HCT116 (cell line): ENCODE data around the gene ZSCAN5B.

Source experiments
- CTCF ChIP-seq, 3 experiments: fragments of 200-600 bp in 1 of 3; sonication (generic) in 1 of 3; IDR thresholded peaks in 2 of 3; conservative IDR thresholded peaks in 1 of 3; 2 replicates each; pipeline ENCODE4 v1.5.1; 2012 to 2017; ENCODE audit warnings: low read depth in 2 of 3, low read length in 2 of 3, antibody characterized with exemption in 1 of 3, borderline replicate concordance in 1 of 3, control low read depth in 1 of 3, mild to moderate bottlenecking in 1 of 3, mixed read lengths in 1 of 3, mixed run types in 1 of 3, moderate library complexity in 1 of 3; ENCODE audit not compliant: insufficient read depth in 1 of 3
- EZH2 ChIP-seq: fragments of 200-600 bp; sonication (generic); IDR thresholded peaks from 2 replicates; pipeline ENCODE4 v1.6.1; 2017; ENCODE audit warnings: antibody characterized with exemption, mixed run types
- POLR2A ChIP-seq: IDR thresholded peaks from 2 replicates; pipeline ENCODE4 v1.7.0; 2011; ENCODE audit warnings: borderline replicate concordance; ENCODE audit not compliant: insufficient read depth, insufficient read length; ENCODE audit errors: extremely low read depth
- POLR2AphosphoS5 ChIP-seq: IDR thresholded peaks from 2 replicates; pipeline ENCODE4 v1.6.1; 2011; ENCODE audit warnings: mild to moderate bottlenecking, low read depth, low read length, moderate library complexity
- REST ChIP-seq: IDR thresholded peaks from 2 replicates; pipeline ENCODE4 v1.6.1; 2012; ENCODE audit warnings: low read depth
- SP1 ChIP-seq: IDR thresholded peaks from 2 replicates; pipeline ENCODE4 v1.6.1; 2012; ENCODE audit warnings: low read depth
- TCF7L2 ChIP-seq: IDR thresholded peaks from 2 replicates; pipeline ENCODE4 v1.7.0; 2011; ENCODE audit warnings: borderline replicate concordance, inconsistent platforms; ENCODE audit not compliant: insufficient read depth, insufficient read length; ENCODE audit errors: extremely low read depth
- ZFX ChIP-seq: fragments of 450-650 bp; IDR thresholded peaks from 2 replicates; pipeline ENCODE4 v1.6.1; 2017
- ZNF274 ChIP-seq: fragments of 200-500 bp; sonication (Bioruptor generic); IDR thresholded peaks from 2 replicates; pipeline ENCODE4 v1.6.1; 2014; ENCODE audit warnings: mild to moderate bottlenecking, low read depth, low read length, inconsistent platforms

GRCh38 chr19:56176881-56177280 is 20.7 kb downstream of the ZSCAN5B start:
- TF ChIP-seq ZNF274 (no peak), POLR2AphosphoS5 (no peak), CTCF (IDR thresholded peaks at IDR 0.05 in 2 of 3, conservative IDR thresholded peaks at IDR 0.05 in 1 of 3; ENCODE audit: borderline replicate concordance in 1 of 3, insufficient read depth in 1 of 3, low read depth in 2 of 3, low read length in 2 of 3) (no peak), TCF7L2 (no peak), REST (no peak), EZH2 (no peak), SP1 (no peak), POLR2A (no peak), ZFX (no peak)
